ENCODE measurements around the gene OLIG1.

GRCh38 chr21:33115631-33116510 is 45.9 kb downstream of the OLIG1 start:
- TF ChIP-seq CTCF (IDR thresholded peaks at IDR 0.05) (no peak), EZH2 (IDR thresholded peaks at IDR 0.05; ENCODE audit: borderline replicate concordance, insufficient read depth, low read depth, low read length, poor library complexity, severe bottlenecking) (no peak)

Data from B cell (primary cell).